GM23338 (cell line): ENCODE data around the gene MANBA. TPM values are rescaled to one million over a fixed set of nuclear protein-coding genes. Genes with fewer than 3 reads are reported as not detected.

Experiments
- ATAC-seq: fragments of 200-7000 bp; cut with Tn5 transposase; 3 replicates; pipeline ENCODE4 v1.9.1; 2020
- DNase-seq: peaks from one replicate; pipeline ENCODE4 v3.0.0-alpha.2; 2015; ENCODE audit warnings: low spot score
- H2AFZ ChIP-seq: fragments of 200-600 bp; sonication (generic); 2 replicates; pipeline ENCODE4 v1.8.0; 2016; ENCODE audit warnings: antibody characterized with exemption, mild to moderate bottlenecking, moderate library complexity
- H3F3A ChIP-seq: fragments of 200-600 bp; sonication (generic); replicated peaks from 2 replicates; pipeline ENCODE4 v1.8.0; 2017; ENCODE audit warnings: antibody characterized with exemption, mixed run types, low read depth
- H3K27ac ChIP-seq: fragments of 200-600 bp; sonication (generic); 2 replicates; pipeline ENCODE4 v1.6.1; 2016; ENCODE audit warnings: low read depth
- H3K27me3 ChIP-seq: fragments of 200-600 bp; sonication (generic); 2 replicates; pipeline ENCODE4 v1.8.0; 2016; ENCODE audit warnings: mild to moderate bottlenecking, mixed run types, moderate library complexity; ENCODE audit not compliant: insufficient read depth
- H3K36me3 ChIP-seq: fragments of 200-600 bp; sonication (generic); 2 replicates; pipeline ENCODE4 v1.8.0; 2016; ENCODE audit warnings: mild to moderate bottlenecking; ENCODE audit not compliant: insufficient read depth
- H3K4me1 ChIP-seq: fragments of 200-600 bp; sonication (generic); 2 replicates; pipeline ENCODE4 v1.8.0; 2016; ENCODE audit warnings: mild to moderate bottlenecking, moderate library complexity; ENCODE audit not compliant: insufficient read depth
- H3K4me2 ChIP-seq: fragments of 200-600 bp; sonication (generic); 2 replicates; pipeline ENCODE4 v1.7.1; 2017; ENCODE audit warnings: mixed run types
- H3K4me3 ChIP-seq: fragments of 200-600 bp; sonication (generic); 2 replicates; pipeline ENCODE4 v1.6.1; 2016; ENCODE audit warnings: mixed run types
- H3K79me2 ChIP-seq: fragments of 200-600 bp; sonication (generic); replicated peaks from 2 replicates; pipeline ENCODE4 v1.8.0; 2017; ENCODE audit warnings: mild to moderate bottlenecking; ENCODE audit not compliant: insufficient read depth
- H3K9me2 ChIP-seq: fragments of 200-600 bp; sonication (generic); 2 replicates; pipeline ENCODE4 v1.8.0; 2017; ENCODE audit not compliant: insufficient read depth
- H4K20me1 ChIP-seq: fragments of 200-600 bp; sonication (generic); replicated peaks from 2 replicates; pipeline ENCODE4 v1.8.0; 2017; ENCODE audit warnings: mild to moderate bottlenecking; ENCODE audit not compliant: insufficient read depth
- H3K27ac Mint-ChIP-seq: 2 replicates; pipeline ENCODE4 v1.8.0; 2020; ENCODE audit warnings: inconsistent platforms, mild to moderate bottlenecking, moderate library complexity, mixed read lengths
- H3K27me3 Mint-ChIP-seq: 3 replicates; pipeline ENCODE4 v1.8.0; 2022; ENCODE audit warnings: low read depth, mild to moderate bottlenecking, moderate library complexity, mixed read lengths, inconsistent platforms; ENCODE audit not compliant: insufficient read depth, poor library complexity
- H3K36me3 Mint-ChIP-seq: 3 replicates; pipeline ENCODE4 v1.8.0; 2021; ENCODE audit warnings: low read depth, mild to moderate bottlenecking, inconsistent platforms, moderate library complexity, mixed read lengths
- H3K4me1 Mint-ChIP-seq: 3 replicates; pipeline ENCODE4 v1.8.0; 2020; ENCODE audit warnings: mild to moderate bottlenecking, inconsistent platforms, mixed read lengths
- H3K4me3 Mint-ChIP-seq: 3 replicates; pipeline ENCODE4 v1.8.0; 2021; ENCODE audit warnings: moderate library complexity, mild to moderate bottlenecking, inconsistent platforms, mixed read lengths
- H3K9me3 Mint-ChIP-seq: 3 replicates; pipeline ENCODE4 v1.8.0; 2020; ENCODE audit warnings: moderate library complexity, mild to moderate bottlenecking, inconsistent platforms, mixed read lengths
- CREB1 ChIP-seq: fragments of 250-450 bp; sonication (Bioruptor Pico); IDR thresholded peaks from 2 replicates; pipeline ENCODE4 v1.5.0; 2020; ENCODE audit warnings: low read depth, mild to moderate bottlenecking, moderate library complexity
- EZH2 ChIP-seq: fragments of 200-600 bp; sonication (generic); IDR thresholded peaks from one replicate; pipeline ENCODE4 v1.8.0; 2017; ENCODE audit warnings: antibody characterized with exemption, mild to moderate bottlenecking, low read depth; ENCODE audit not compliant: unreplicated experiment
- NANOG ChIP-seq: IDR thresholded peaks from 2 replicates; pipeline ENCODE4 v1.6.1; 2016; ENCODE audit warnings: antibody characterized with exemption, borderline replicate concordance
- POLR2AphosphoS5 ChIP-seq: IDR thresholded peaks from 2 replicates; pipeline ENCODE4 v1.6.1; 2016; ENCODE audit warnings: antibody characterized with exemption, low read depth
- STAT1 ChIP-seq: IDR thresholded peaks from one replicate; pipeline ENCODE4 v1.6.1; 2016; ENCODE audit warnings: antibody characterized with exemption; ENCODE audit not compliant: unreplicated experiment
- ZNF114 ChIP-seq: fragments of 250-450 bp; sonication (Bioruptor Pico); IDR thresholded peaks from 2 replicates; pipeline ENCODE4 v1.5.0; 2020; ENCODE audit warnings: mild to moderate bottlenecking, moderate library complexity
- ZNF331 ChIP-seq: fragments of 250-450 bp; sonication (Bioruptor Pico); IDR thresholded peaks from 2 replicates; pipeline ENCODE4 v1.5.0; 2020; ENCODE audit warnings: low read depth, mild to moderate bottlenecking, moderate library complexity
- polyA plus RNA-seq: library from polyadenylated mRNA; unstranded; fragments of >200 nt; fragmentation: Nextera tagmentation; extraction: Ambion mirVana; gene quantifications from 2 replicates; pipeline ENCODE4 v1.2.1, GENCODE V29; 2016
- total RNA-seq: library from RNA; depleted of rRNA; stranded (reverse); fragments of >200 nt; shearing (Covaris generic); gene quantifications from 2 replicates; pipeline ENCODE4 v1.2.3, GENCODE V29; 2014
- TF ChIP-seq, protein P1 (sequence below): IDR thresholded peaks from one replicate; pipeline ENCODE4 v1.6.1; 2018; ENCODE audit warnings: antibody characterized with exemption; ENCODE audit not compliant: unreplicated experiment
- TF ChIP-seq, protein P2 (sequence below), 2 experiments: fragments of 200-600 bp in 1 of 2; sonication (generic) in 1 of 2; conservative IDR thresholded peaks; 2 replicates each; pipeline versions ENCODE4 v1.5.1 to v1.6.1; 2016 to 2017; ENCODE audit warnings: antibody characterized with exemption in 2 of 2, low read depth in 2 of 2, mild to moderate bottlenecking in 2 of 2, moderate library complexity in 1 of 2
- TF ChIP-seq, protein P3 (sequence below): IDR thresholded peaks from 2 replicates; pipeline ENCODE4 v1.6.1; 2016; ENCODE audit warnings: antibody characterized with exemption
- TF ChIP-seq, protein P4 (sequence below): fragments of 250-450 bp; sonication (Bioruptor Pico); IDR thresholded peaks from 2 replicates; pipeline ENCODE4 v1.5.0; 2020; ENCODE audit warnings: mild to moderate bottlenecking, moderate library complexity

The MANBA gene
- total and polyA plus RNA-seq, 2 experiments from 2014 or later, result 13.2 to 54.3 TPM

DNA sequence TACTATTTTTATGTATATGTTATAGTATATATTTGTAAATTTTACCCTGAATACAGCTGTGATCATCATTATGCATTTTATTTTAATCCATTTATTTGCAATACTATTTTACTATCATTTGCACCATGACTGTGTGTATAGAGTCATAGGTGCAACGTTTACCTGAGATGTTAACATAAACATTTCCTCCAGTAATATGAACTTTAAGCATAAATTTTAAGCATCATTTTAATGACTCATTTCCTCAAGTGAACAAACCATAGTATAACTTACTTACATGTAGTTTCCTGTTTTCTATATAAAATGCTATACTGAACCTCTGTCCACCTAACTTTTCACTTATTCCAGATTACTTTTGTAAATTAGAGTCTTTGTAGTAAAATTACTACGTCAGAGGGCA, 166.8 kb downstream of the MANBA start (continued):
- TF ChIP-seq, protein P1, sequence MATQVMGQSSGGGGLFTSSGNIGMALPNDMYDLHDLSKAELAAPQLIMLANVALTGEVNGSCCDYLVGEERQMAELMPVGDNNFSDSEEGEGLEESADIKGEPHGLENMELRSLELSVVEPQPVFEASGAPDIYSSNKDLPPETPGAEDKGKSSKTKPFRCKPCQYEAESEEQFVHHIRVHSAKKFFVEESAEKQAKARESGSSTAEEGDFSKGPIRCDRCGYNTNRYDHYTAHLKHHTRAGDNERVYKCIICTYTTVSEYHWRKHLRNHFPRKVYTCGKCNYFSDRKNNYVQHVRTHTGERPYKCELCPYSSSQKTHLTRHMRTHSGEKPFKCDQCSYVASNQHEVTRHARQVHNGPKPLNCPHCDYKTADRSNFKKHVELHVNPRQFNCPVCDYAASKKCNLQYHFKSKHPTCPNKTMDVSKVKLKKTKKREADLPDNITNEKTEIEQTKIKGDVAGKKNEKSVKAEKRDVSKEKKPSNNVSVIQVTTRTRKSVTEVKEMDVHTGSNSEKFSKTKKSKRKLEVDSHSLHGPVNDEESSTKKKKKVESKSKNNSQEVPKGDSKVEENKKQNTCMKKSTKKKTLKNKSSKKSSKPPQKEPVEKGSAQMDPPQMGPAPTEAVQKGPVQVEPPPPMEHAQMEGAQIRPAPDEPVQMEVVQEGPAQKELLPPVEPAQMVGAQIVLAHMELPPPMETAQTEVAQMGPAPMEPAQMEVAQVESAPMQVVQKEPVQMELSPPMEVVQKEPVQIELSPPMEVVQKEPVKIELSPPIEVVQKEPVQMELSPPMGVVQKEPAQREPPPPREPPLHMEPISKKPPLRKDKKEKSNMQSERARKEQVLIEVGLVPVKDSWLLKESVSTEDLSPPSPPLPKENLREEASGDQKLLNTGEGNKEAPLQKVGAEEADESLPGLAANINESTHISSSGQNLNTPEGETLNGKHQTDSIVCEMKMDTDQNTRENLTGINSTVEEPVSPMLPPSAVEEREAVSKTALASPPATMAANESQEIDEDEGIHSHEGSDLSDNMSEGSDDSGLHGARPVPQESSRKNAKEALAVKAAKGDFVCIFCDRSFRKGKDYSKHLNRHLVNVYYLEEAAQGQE, result no peak
- TF ChIP-seq STAT1 (no peak), CREB1 (CRISPR knock-in tag) (no peak), POLR2AphosphoS5 (no peak), NANOG (no peak)
- TF ChIP-seq, protein P2, sequence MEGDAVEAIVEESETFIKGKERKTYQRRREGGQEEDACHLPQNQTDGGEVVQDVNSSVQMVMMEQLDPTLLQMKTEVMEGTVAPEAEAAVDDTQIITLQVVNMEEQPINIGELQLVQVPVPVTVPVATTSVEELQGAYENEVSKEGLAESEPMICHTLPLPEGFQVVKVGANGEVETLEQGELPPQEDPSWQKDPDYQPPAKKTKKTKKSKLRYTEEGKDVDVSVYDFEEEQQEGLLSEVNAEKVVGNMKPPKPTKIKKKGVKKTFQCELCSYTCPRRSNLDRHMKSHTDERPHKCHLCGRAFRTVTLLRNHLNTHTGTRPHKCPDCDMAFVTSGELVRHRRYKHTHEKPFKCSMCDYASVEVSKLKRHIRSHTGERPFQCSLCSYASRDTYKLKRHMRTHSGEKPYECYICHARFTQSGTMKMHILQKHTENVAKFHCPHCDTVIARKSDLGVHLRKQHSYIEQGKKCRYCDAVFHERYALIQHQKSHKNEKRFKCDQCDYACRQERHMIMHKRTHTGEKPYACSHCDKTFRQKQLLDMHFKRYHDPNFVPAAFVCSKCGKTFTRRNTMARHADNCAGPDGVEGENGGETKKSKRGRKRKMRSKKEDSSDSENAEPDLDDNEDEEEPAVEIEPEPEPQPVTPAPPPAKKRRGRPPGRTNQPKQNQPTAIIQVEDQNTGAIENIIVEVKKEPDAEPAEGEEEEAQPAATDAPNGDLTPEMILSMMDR (conservative IDR thresholded peaks at IDR 0.05; ENCODE audit: low read depth in 2 of 2), result no peak
- TF ChIP-seq, protein P3, sequence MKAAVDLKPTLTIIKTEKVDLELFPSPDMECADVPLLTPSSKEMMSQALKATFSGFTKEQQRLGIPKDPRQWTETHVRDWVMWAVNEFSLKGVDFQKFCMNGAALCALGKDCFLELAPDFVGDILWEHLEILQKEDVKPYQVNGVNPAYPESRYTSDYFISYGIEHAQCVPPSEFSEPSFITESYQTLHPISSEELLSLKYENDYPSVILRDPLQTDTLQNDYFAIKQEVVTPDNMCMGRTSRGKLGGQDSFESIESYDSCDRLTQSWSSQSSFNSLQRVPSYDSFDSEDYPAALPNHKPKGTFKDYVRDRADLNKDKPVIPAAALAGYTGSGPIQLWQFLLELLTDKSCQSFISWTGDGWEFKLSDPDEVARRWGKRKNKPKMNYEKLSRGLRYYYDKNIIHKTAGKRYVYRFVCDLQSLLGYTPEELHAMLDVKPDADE, result no peak

DNA sequence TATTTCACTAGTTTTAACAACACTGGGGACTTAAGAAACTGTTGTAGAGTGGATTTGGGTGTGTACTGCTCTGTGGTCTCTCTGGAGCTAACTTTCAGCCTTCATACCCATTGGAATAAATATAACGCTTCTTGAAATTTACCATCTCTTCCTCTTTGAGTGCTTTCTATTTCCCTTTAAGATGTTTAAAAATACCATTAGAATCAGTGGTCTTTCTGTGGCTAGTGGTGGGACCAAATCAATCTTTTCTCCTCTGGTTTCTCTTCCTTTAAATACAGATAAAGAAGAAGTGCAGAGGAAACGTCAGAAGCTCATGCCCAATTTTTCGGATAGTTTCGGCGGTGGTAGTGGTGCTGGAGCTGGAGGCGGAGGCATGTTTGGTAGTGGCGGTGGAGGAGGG, 167.6 kb downstream of the MANBA start:
- no peak overlapping the region for H3K4me2 ChIP-seq
- no peak overlapping the region for H3K4me3 ChIP-seq
- no peaks in the 10 kb centered on the region for H3F3A ChIP-seq
- Mint-ChIP-seq H3K9me3 (peaks cover 3% of the 10 kb centered on the region; the same call in 1 of the 3 replicates), H3K4me1 (no peaks in the 10 kb centered on the region), H3K27ac (no peak overlapping the region), H3K4me3 (no peak overlapping the region), H3K27me3 (no peaks in the 10 kb centered on the region), H3K36me3 (peaks cover 3% of the 10 kb centered on the region)
- ATAC-seq (no peak), DNase-seq (no peak)
- H3K4me1 ChIP-seq, result no peaks in the 10 kb centered on the region
- H3K36me3 ChIP-seq, result no peaks in the 10 kb centered on the region
- no peak overlapping the region for H3K27ac ChIP-seq
- no peaks in the 10 kb centered on the region for H3K9me2 ChIP-seq
- no peaks in the 10 kb centered on the region for H4K20me1 ChIP-seq
- no peaks in the 10 kb centered on the region for H3K27me3 ChIP-seq
- H2AFZ ChIP-seq, result no peak overlapping the region
- H3K79me2 ChIP-seq, result no peaks in the 10 kb centered on the region
- no peak for TF ChIP-seq EZH2
- TF ChIP-seq POLR2AphosphoS5, result no peak
- TF ChIP-seq, protein P4, sequence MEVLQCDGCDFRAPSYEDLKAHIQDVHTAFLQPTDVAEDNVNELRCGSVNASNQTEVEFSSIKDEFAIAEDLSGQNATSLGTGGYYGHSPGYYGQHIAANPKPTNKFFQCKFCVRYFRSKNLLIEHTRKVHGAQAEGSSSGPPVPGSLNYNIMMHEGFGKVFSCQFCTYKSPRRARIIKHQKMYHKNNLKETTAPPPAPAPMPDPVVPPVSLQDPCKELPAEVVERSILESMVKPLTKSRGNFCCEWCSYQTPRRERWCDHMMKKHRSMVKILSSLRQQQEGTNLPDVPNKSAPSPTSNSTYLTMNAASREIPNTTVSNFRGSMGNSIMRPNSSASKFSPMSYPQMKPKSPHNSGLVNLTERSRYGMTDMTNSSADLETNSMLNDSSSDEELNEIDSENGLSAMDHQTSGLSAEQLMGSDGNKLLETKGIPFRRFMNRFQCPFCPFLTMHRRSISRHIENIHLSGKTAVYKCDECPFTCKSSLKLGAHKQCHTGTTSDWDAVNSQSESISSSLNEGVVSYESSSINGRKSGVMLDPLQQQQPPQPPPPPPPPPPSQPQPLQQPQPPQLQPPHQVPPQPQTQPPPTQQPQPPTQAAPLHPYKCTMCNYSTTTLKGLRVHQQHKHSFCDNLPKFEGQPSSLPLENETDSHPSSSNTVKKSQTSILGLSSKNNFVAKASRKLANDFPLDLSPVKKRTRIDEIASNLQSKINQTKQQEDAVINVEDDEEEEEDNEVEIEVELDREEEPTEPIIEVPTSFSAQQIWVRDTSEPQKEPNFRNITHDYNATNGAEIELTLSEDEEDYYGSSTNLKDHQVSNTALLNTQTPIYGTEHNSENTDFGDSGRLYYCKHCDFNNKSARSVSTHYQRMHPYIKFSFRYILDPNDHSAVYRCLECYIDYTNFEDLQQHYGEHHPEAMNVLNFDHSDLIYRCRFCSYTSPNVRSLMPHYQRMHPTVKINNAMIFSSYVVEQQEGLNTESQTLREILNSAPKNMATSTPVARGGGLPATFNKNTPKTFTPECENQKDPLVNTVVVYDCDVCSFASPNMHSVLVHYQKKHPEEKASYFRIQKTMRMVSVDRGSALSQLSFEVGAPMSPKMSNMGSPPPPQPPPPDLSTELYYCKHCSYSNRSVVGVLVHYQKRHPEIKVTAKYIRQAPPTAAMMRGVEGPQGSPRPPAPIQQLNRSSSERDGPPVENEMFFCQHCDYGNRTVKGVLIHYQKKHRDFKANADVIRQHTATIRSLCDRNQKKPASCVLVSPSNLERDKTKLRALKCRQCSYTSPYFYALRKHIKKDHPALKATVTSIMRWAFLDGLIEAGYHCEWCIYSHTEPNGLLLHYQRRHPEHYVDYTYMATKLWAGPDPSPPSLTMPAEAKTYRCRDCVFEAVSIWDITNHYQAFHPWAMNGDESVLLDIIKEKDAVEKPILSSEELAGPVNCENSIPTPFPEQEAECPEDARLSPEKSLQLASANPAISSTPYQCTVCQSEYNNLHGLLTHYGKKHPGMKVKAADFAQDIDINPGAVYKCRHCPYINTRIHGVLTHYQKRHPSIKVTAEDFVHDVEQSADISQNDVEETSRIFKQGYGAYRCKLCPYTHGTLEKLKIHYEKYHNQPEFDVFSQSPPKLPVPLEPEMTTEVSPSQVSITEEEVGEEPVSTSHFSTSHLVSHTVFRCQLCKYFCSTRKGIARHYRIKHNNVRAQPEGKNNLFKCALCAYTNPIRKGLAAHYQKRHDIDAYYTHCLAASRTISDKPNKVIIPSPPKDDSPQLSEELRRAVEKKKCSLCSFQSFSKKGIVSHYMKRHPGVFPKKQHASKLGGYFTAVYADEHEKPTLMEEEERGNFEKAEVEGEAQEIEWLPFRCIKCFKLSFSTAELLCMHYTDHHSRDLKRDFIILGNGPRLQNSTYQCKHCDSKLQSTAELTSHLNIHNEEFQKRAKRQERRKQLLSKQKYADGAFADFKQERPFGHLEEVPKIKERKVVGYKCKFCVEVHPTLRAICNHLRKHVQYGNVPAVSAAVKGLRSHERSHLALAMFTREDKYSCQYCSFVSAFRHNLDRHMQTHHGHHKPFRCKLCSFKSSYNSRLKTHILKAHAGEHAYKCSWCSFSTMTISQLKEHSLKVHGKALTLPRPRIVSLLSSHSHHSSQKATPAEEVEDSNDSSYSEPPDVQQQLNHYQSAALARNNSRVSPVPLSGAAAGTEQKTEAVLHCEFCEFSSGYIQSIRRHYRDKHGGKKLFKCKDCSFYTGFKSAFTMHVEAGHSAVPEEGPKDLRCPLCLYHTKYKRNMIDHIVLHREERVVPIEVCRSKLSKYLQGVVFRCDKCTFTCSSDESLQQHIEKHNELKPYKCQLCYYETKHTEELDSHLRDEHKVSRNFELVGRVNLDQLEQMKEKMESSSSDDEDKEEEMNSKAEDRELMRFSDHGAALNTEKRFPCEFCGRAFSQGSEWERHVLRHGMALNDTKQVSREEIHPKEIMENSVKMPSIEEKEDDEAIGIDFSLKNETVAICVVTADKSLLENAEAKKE (CRISPR knock-in tag), result no peak
- TF ChIP-seq ZNF331 (CRISPR knock-in tag), result no peak
- TF ChIP-seq, protein P2 (conservative IDR thresholded peaks at IDR 0.05; ENCODE audit: low read depth in 2 of 2), result no peak
- TF ChIP-seq ZNF114 (CRISPR knock-in tag), result no peak
